ENCODE data around the gene PITPNC1. TPM values are rescaled to one million over a fixed set of nuclear protein-coding genes. Genes with fewer than 3 reads are reported as not detected.
A peak's percentile ranks its signal among the peaks of the same experiment; 100 is the strongest.

PITPNC1 gene
- total and polyA plus RNA-seq, 2 of the 13 experiments (the other 11 are each of a cell fraction or from before 2014, with no cell fraction given): 4.1 to 5.7 TPM

GRCh38 chr17:67376737-67377487, at the start of gene PITPNC1 (continued):
- TF ChIP-seq ZNF136 (CRISPR knock-in tag; IDR thresholded peaks at IDR 0.05; ENCODE audit: low read depth) (0 out of 2 replicates have a peak, but pooled peaks have one; percentile 23), ZNF563 (CRISPR knock-in tag; IDR thresholded peaks at IDR 0.05) (peak; percentile 88), PRPF4 (IDR thresholded peaks at IDR 0.05; ENCODE audit: low read depth, low read length, poor library complexity, severe bottlenecking) (no peak), ERF (CRISPR knock-in tag; IDR thresholded peaks at IDR 0.05) (peak; percentile 52; the same call in 1 of the 2 replicates), AFF4 (CRISPR knock-in tag; IDR thresholded peaks at IDR 0.05) (no peak), PHB2 (IDR thresholded peaks at IDR 0.05; ENCODE audit: partially characterized antibody) (no peak), ZNF556 (CRISPR knock-in tag; IDR thresholded peaks at IDR 0.05; ENCODE audit: borderline replicate concordance) (peak; percentile 61; the same call in 1 of the 2 replicates), ZNF616 (CRISPR knock-in tag; IDR thresholded peaks at IDR 0.05; ENCODE audit: low read depth) (no peak), U2AF1 (optimal IDR thresholded peaks at IDR 0.05; ENCODE audit: low read depth, low read length) (peak; percentile 52), AGO1 (IDR thresholded peaks at IDR 0.05; ENCODE audit: low read depth, low read length, poor library complexity, severe bottlenecking) (no peak), ZNF572 (CRISPR knock-in tag; IDR thresholded peaks at IDR 0.05) (no peak), ZBTB43 (CRISPR knock-in tag; conservative IDR thresholded peaks at IDR 0.05) (0 out of 2 replicates have a peak, but pooled peaks have one; percentile 58), ATF7-NPFF (CRISPR knock-in tag; IDR thresholded peaks at IDR 0.05; ENCODE audit: low read depth) (peak; percentile 48; the same call in 1 of the 2 replicates), SNAI1 (CRISPR knock-in tag; IDR thresholded peaks at IDR 0.05; ENCODE audit: borderline replicate concordance) (no peak), POLR2AphosphoS2 (IDR thresholded peaks at IDR 0.05; ENCODE audit: low read depth, low read length) (no peak), NFE2L1 (CRISPR knock-in tag; IDR thresholded peaks at IDR 0.05; ENCODE audit: borderline replicate concordance) (no peak), ZNF460 (CRISPR knock-in tag; IDR thresholded peaks at IDR 0.05; ENCODE audit: borderline replicate concordance) (no peak), ZBTB2 (CRISPR knock-in tag; IDR thresholded peaks at IDR 0.05; ENCODE audit: low read depth) (0 out of 2 replicates have a peak, but pooled peaks have one; percentile 20), USF2 (IDR thresholded peaks at IDR 0.05; ENCODE audit: low read depth, low read length) (no peak), USF2 (CRISPR knock-in tag; IDR thresholded peaks at IDR 0.05; ENCODE audit: borderline replicate concordance) (no peak; the same call in 1 of the 2 replicates)
